ENCODE data around the gene PPP4R2. TPM values are rescaled to one million over a fixed set of nuclear protein-coding genes. Genes with fewer than 3 reads are reported as not detected.
A peak's percentile ranks its signal among the peaks of the same experiment; 100 is the strongest.

The PPP4R2 gene
- total and polyA plus RNA-seq, 2 of the 8 experiments (the other 6 are each of a cell fraction or from before 2014, with no cell fraction given), result 11.5 to 89.9 TPM

- Histone ChIP-seq H3K79me1 (ENCODE audit: low read depth, low read length) (no peaks in the 10 kb centered on the region; the same call in 1 of the 2 replicates), H3K4ac (replicated peaks; ENCODE audit: insufficient read length, low read depth, low read length) (no peak overlapping the region), H3K27me3 (replicated peaks in 1 of 4; ENCODE audit: control insufficient read depth in 3 of 4, extremely low read depth in 1 of 4, insufficient read depth in 3 of 4, low read length in 3 of 4) (no peaks in the 10 kb centered on the region), H4K5ac (ENCODE audit: insufficient read length, low read depth, low read length) (no peak overlapping the region), H3K4me3 (ENCODE audit: extremely low read depth in 1 of 4, insufficient read depth in 2 of 4, low read depth in 3 of 4, low read length in 4 of 4) (no peak overlapping the region), H4K91ac (replicated peaks; ENCODE audit: insufficient read length, low read length) (no peak overlapping the region), H3K4me2 (ENCODE audit: insufficient read depth in 1 of 2, low read depth in 2 of 2, low read length in 2 of 2) (peak overlapping the region in 1 of 2 experiments; percentile 15; a peak in 1 of 4 replicates), H2BK15ac (ENCODE audit: low read length) (no peak overlapping the region), H3K56ac (replicated peaks; ENCODE audit: insufficient read length, low read depth, low read length) (no peak overlapping the region), H3K9ac (replicated peaks in 1 of 4; ENCODE audit: extremely low read depth in 1 of 4, low read depth in 3 of 4, low read length in 3 of 4) (no peak overlapping the region), H3K4me1 (replicated peaks in 1 of 4; ENCODE audit: control insufficient read depth in 3 of 4, insufficient read depth in 4 of 4, low read length in 3 of 4) (peaks cover 0 to 4% (median 1%) of the 10 kb centered on the region in 4 experiments; a peak in 3 of 7 replicates), H3K23ac (ENCODE audit: insufficient read length) (no peak overlapping the region), H2BK20ac (ENCODE audit: low read length) (peak overlapping the region; percentile 35; the same call in 1 of the 2 replicates), H3K9me3 (ENCODE audit: insufficient read depth in 2 of 2, low read depth in 1 of 2, low read length in 1 of 2) (no peaks in the 10 kb centered on the region), H3K79me2 (ENCODE audit: control insufficient read depth in 1 of 2, insufficient read depth in 2 of 2, low read length in 2 of 2) (no peaks in the 10 kb centered on the region), H2BK12ac (ENCODE audit: low read depth, low read length) (no peak overlapping the region), H2BK120ac (replicated peaks; ENCODE audit: low read depth, low read length) (no peak overlapping the region), H2AFZ (ENCODE audit: low read length) (peak overlapping the region; percentile 76; the same call in 1 of the 2 replicates), H3K27ac (ENCODE audit: low read depth, low read length) (no peak overlapping the region), H2BK5ac (ENCODE audit: low read depth, low read length) (no peak overlapping the region), H2AK5ac (ENCODE audit: low read depth, low read length) (no peak overlapping the region), H3K23me2 (ENCODE audit: low read depth, low read length) (no peaks in the 10 kb centered on the region), H3K36me3 (ENCODE audit: control insufficient read depth in 2 of 4, insufficient read depth in 4 of 4, low read length in 3 of 4) (no peaks in the 10 kb centered on the region), H4K20me1 (replicated peaks in 1 of 2; ENCODE audit: control insufficient read depth in 1 of 2, insufficient read depth in 2 of 2, low read length in 2 of 2) (no peaks in the 10 kb centered on the region), H4K8ac (ENCODE audit: extremely low read depth, insufficient read depth, low read length) (no peak overlapping the region), H3K18ac (ENCODE audit: extremely low read depth, low read length) (no peak overlapping the region), H3K14ac (ENCODE audit: insufficient read length) (no peak overlapping the region)
- peak; percentile 96 for FAIRE-seq
- ChIA-PET CTCF (ENCODE audit: partially characterized antibody) (interaction anchor here (0.6 to 3.1 kb wide), 23 partner anchors 10 to 400 kb away, joined by 3 to 26 read pairs (median 3); no protein-coding TSS in a partner anchor), POLR2A (ENCODE audit: partially characterized antibody) (interaction anchor here (0.6 to 0.8 kb wide), 2 partner anchors 367 to 858 kb away, joined by 3 to 5 read pairs; no protein-coding TSS in a partner anchor)
- DNase-seq (ENCODE audit: low read depth in 1 of 2, low spot score in 2 of 2), result peak; percentile 74 to 94
- WGBS, 2 experiments (ENCODE audit: extremely low coverage in 1 of 2, insufficient coverage in 1 of 2, insufficient read length in 1 of 2, insufficient replicate concordance in 2 of 2, low coverage in 1 of 2, low lambda C conversion rate in 2 of 2, missing lambda C conversion rate in 1 of 2), result 49% methylated on average over 9 of the region's 9 CpGs; no CpG with 5 or more reads in 1 of the 2 experiments
- TF ChIP-seq KDM5A (IDR thresholded peaks at IDR 0.05; ENCODE audit: low read length), result no peak
- TF ChIP-seq E2F6 (IDR thresholded peaks at IDR 0.05), result 0 out of 2 replicates have a peak, but pooled peaks have one; percentile 32
- TF ChIP-seq ASH2L (IDR thresholded peaks at IDR 0.05; ENCODE audit: low read length), result peak; percentile 48
- peak; percentile 96 to 97 for TF ChIP-seq RAD21 (IDR thresholded peaks at IDR 0.05 in 1 of 2, conservative IDR thresholded peaks at IDR 0.05 in 1 of 2; ENCODE audit: low read depth in 2 of 2, low read length in 2 of 2)
- TF ChIP-seq SIN3A (conservative IDR thresholded peaks at IDR 0.05 in 1 of 2, IDR thresholded peaks at IDR 0.05 in 1 of 2; ENCODE audit: low read depth in 1 of 2, low read length in 2 of 2), result no peak
- TF ChIP-seq, protein P1, sequence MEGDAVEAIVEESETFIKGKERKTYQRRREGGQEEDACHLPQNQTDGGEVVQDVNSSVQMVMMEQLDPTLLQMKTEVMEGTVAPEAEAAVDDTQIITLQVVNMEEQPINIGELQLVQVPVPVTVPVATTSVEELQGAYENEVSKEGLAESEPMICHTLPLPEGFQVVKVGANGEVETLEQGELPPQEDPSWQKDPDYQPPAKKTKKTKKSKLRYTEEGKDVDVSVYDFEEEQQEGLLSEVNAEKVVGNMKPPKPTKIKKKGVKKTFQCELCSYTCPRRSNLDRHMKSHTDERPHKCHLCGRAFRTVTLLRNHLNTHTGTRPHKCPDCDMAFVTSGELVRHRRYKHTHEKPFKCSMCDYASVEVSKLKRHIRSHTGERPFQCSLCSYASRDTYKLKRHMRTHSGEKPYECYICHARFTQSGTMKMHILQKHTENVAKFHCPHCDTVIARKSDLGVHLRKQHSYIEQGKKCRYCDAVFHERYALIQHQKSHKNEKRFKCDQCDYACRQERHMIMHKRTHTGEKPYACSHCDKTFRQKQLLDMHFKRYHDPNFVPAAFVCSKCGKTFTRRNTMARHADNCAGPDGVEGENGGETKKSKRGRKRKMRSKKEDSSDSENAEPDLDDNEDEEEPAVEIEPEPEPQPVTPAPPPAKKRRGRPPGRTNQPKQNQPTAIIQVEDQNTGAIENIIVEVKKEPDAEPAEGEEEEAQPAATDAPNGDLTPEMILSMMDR (IDR thresholded peaks at IDR 0.05; ENCODE audit: control extremely low read depth in 1 of 3, insufficient read depth in 1 of 3, low read depth in 1 of 3, low read length in 3 of 3), result peak; percentile 88 to 98 (median 90)
Measured at GRCh38 chr3:73100741-73101559, 104.3 kb downstream of the PPP4R2 start.

Measured in H1 (cell line).